Stimulated activated CD8-positive, alpha-beta memory T cell treated with anti-CD3 and anti-CD28 coated beads, Interleukin-15, amount 100 ng/mL, for 4 hours (primary cell): ENCODE data around the gene SIGLEC6.

ENCODE experiments used
- DNase-seq, 2 donors: peaks; one replicate each; pipeline ENCODE4 v3.0.0-alpha.2; 2020; ENCODE audit warnings: low read depth in 2 of 2

Gene SIGLEC6

DNA sequence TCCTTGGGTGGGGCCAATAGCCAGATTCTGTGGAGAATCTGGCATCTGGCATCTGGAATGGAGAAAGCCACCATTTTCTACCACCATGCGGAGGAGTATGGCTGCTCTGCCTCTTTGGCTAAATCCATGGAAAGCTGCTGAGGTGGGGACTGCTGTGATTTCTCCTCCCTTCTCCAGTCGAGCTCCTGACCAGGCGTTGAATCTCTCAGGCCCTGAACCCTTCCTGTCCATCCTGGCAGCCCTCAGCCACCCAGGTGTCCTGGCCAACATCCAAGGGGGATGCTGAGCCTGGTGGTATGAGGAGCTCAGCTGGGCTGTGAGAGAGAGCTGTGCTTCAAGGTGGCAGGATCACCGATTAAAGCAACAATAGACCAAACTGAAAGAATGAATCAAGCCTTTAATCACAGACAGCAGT lies 17.4 kb upstream of the SIGLEC6 start:
- DNase-seq = no peak

DNA sequence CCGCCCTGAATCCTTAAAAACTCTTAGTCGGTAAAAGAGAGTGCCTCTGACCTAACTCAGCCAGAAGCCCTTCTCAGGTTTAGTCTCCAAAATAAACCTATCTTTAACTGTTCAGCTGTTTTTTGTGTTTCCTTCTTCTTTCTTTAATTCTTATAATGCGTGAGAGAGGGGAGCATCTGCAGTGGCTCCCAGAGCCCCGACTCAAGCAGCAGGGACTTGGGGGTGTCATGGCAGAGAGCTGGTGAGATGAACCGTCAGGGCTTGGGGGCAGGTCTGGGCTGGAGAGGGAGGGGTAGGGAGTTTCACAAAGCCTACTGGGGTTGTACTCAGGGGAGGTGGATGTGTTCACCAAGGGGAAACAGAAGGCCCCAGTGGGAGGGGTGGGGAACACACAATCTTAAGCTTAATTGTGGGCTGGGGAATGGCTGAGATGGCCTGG lies 16.8 kb upstream of the SIGLEC6 start:
- no peak for DNase-seq

DNA sequence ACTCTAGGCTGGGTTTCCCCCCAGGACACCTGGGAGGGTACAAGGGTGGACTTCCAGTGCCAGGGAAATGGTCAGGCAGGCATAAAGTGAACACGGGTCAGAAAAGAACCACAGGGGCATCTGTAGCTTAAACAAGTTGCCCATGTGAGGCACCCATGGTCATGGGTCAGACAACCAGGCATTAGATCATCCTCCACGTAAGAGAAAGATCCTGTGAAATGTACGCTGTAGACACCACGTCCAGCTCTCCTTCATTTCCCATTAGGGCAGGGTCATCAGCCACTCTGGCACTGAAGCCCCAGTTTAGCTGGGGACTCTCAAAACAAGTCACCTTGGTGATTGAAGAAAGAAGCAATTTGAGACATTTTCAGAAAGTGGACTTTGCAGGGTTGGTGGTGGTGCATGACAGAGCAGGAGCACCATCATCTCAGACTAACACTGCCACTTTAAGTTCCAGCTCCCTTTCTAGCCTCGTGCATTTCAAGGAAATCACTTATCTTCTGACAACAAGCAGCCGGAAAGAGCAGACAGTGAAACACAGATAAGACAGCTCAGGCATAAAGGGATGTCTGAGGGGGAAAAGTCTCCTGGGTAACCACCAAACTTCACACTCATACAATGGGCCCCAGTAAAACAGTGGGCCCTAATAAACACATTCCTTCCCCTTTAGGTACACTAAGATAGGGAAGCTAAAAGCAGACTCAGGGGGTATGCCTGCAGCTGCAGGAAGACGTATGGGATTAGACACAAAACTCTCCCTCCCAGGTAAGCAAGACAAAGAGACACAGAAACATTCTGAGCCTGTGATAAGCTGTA lies 16.1 kb upstream of the SIGLEC6 start:
- DNase-seq = no peak

DNA sequence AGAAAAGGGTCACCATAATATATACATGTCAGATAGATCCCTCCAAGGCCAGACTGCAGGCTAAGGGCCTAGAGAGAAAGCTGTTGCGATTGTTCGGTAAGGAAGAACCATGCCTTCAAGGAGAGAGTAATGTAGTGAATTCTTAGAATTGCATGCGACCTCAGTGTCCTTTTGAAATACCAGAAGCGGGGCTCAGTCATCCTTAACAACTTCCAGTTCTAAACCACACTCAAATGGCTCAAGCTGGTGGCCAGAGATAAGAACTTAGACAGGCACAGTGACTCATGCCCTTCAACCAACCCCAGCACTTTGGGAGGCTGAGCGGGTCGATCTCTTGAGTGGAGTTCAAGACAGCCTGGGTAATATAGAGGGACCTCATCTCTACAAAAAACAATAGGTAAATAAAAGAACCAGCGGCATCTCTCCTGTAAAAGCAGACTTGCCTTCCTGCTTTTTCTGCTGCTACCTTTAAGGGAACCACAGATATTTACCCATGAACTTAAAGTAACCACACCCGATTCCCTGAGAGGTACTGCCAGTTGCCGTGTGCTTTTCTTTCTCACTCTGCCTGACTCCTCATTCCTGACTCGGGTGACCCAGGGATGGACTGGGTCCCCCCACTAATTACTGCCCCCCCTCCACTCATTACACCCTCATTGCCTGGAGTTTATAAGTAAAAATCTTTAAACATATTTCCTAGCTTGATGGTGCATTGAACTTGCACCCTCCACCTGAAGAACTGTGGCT lies 15.4 kb upstream of the SIGLEC6 start:
- no peak for DNase-seq

DNA sequence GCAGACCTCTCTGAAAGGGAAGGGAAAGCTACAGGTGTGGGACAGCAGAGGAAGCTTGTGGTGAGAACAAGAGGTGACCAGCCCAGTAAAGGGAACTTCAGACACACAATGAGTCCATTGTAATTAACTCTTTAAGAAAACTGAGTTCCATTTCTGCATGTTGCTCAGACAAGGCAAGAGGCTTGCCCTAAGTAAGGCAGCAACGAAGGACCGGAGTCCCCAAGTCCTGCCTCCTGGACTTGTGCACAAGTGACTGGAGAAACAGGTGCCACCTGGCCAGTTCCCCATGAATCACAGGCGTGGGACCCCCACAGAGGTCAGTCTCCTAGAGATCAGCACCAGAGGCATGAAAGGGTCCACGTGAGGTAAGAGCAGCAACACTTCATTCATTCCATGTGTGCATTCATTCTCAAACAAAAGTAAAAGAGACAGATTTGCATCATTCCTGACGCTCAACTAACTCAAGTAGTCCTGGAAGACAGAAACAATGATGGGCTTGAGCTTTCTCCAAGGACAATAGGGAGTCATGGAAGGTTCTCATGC lies 14.7 kb upstream of the SIGLEC6 start:
- no peak for DNase-seq

DNA sequence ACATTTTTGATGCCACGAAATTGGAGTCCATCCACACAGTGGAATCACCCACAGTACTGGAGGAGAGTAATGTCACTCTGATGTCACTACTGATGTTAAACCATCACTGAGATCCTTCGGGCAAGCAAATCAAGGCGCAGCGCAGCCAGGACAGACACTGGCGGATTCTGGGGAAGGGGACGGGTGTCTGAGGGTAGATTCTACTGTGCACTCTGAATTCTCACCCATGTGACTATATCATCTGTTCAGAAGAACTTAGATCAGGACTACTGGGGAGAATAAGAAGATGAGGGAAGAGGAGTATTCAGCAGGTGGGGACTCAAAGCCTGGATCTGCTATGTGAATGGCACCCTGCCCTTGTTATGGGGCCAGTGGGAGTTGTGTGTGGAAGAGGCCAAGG lies 12.6 kb upstream of the SIGLEC6 start:
- DNase-seq = no peak

DNA sequence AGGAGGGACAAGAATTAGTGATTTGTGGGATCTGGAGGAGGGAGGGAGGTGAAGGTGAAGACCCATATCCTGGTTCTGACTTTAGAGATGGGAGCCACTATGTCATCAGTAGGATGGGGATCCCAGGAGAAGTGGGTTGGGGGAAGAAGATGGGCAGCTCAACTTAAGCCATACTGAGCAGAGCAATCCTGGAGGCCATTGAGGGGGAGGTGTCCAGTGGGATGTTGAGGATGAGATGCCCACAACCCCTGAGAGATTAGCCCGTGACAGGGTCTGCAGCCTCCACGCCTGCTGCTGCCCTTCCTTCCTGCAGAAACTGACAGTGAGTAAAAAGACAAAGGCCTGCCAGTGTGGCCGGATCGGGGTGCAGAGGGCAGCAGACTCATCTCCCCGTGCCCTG lies 11.2 kb upstream of the SIGLEC6 start:
- DNase-seq = no peak

DNA sequence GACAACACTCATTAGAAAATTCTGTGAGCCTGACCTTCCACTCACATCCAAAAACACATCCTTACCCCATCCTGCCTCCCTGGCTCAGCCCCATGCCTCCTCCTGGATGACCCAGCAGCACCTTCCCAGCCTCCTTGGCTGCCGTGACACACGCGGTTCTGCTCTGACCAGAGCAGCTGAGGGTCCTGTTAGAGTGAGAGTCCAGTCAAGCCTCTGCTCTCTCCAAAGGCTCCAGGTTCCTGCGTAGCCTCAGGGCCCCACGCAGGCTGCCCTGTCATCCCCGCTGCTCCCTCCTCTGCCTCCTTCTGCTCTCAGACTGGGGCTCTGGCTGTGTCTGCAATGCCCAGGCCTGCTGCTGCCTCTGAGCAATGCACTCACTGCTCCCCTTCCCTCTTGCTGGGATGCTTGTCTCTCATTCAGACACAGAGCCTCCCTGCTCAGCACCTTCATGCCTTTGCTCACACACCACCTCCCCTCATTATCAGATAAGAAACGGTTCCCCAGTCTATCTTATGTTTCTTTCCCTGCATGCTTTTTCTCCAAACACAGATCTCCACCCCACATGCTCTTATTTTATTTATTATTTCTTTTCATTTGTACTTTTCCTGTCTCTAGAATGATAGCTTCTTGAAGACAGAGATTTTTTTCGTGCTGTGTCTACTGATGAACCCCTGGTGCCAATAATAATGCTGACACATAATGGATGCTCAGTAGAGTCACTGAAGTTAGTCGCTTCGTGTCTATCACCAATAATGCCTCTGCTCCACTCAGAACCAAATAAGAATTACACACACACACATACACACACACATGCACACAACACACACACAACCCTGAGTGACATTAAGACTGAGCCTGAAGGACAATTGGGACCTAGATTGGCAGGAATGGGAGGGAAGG lies 10.2 kb upstream of the SIGLEC6 start:
- no peak for DNase-seq

DNA sequence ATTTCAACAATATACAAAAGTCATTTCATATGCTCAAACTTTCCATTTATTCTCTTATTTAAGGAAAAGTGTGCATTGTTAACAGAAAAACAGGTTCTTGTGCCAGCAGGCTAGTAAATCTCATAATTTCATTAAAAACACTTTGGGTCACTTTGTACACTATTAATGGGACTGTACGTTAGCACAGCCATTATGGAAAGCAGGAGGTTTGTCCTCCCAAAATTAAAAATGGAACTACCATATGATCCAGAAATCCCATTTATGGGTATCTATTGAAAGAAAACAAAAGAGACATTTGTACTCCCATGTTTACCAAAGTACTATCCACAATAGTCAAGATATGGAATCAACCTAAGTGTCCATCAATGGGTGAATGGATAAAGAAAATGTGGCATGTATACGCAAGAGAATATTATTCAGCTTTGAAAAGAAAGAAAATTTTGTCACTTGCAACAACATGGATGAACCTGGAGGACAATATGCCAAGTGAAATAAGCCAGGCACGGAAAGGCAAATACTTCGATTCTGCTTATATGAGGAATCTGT lies 8.4 kb upstream of the SIGLEC6 start:
- DNase-seq = no peak

DNA sequence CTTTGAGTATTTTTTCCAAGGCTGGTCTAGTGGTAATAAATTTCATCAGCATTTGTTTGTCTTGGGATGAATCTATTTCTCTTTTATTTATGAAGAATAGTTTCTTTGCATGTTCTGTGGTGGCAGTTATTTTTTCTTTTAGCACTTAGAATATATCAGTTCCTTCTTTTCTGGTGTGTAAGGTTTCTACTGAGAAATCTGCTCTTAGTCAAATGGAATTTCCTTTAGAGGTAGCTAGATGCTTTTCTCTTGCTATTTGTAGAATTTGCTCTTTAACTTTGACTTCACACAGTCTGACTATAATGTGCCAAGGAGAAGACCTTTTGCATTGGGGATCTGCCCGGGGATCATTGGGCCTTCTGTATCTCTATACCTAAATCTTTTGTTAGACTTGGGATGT lies 4.1 kb upstream of the SIGLEC6 start:
- DNase-seq = no peak

DNA sequence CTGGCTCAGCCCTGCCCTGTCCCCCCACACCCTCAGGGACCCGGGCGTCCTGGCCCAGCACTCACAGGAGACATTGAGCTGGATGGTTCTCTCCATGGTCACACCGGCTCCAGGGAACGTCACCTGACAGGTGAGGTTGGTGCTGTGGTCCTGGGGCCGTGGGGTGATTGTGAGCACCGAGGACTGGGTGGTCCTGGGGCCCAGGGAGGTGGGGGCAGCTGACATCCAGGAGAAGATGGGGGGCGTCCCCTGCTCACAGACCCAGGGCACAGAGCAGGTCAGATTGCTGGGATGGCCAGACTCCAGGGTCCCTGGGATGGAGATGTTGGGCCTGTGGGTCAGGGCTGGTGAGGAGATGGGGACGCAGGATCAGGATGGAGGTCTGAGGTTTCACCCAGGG lies 854 bp downstream of the SIGLEC6 start:
- DNase-seq = no peak

DNA sequence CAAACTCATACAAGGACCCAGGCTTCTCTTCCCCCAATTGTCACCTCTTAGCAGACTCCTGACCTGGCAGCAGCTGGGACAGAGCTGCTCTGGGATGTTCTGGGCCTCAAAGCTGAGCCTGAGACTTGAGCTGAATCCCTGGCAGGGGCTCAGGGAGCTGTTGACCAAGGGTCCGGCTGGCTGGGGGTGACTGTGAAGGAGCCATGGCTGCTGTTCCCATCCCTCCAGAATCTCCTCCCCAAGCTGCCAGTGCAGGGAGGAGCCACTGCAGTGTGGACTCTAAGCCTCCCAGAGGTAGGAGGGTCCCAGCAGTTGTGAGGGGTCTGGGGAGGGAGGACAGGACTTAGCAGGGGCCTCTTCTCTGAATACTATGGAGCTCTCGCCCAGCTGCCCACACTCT lies 2.2 kb downstream of the SIGLEC6 start:
- DNase-seq = no peak

DNA sequence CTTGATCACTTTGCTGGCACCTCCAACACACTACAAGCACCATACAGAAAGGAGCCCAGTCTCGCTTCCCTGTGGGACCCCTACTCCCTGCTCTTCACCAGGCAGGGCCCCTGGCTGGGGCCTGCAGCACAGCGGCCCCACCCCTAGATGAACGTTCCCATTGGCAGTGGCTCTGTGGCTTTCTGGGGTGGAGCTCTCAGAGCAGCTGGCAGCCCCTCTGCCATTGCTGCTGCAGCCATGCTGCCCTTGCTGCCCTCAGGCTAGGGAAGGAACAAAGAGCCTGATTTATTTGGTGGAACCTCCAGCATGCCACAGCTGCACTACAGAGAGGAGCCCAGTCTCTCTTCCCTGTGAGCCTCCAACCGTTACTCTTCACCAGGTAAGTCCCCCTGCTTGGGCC lies 5.8 kb downstream of the SIGLEC6 start:
- no peak for DNase-seq

DNA sequence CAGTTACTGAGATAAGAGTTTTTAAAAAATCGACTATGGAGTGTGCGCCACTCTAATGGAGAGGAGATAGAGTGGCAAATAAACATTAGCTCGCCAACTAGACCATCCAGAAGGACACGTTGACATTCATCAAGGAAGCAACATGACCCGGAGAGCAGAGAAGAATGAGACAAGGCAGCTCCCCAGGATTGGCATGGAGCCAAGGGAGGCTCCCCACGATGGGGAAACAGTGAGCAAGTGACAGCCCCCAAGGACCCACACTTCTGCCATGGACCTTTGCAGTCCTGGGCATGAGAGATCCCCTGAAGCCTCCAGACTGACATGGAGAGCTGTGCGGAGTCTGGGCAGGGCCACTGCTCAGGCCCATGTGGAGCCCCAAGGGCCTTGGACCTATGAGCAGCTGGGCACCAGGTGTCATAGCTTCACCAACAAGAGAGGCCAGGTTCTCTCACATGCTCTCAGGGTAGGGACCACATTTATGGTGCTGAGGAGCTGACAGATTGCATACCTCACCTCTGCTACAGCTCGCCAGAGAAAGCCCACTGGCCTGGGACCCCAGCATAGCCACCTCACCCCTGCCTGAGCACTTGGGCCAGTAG lies 6.7 kb downstream of the SIGLEC6 start:
- DNase-seq = no peak

DNA sequence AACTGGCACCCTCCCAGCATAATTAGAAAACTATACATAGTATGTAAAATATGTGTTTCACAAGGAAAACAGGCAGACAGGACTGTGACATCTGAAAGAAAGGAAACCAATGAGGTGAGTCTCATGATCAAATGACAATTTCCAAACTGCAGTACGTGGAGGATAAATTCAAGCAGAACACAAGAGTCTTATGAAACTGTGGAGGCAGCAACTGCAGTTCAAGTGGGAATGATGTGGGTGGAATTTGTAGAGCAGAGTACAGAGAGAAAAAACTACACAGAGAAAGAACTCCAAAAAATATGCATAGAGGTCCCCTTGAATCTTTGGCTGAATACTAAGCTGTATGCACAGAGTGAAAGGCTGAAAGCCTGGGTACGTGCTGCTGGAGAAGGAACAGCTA lies 9.7 kb downstream of the SIGLEC6 start:
- no peak for DNase-seq

DNA sequence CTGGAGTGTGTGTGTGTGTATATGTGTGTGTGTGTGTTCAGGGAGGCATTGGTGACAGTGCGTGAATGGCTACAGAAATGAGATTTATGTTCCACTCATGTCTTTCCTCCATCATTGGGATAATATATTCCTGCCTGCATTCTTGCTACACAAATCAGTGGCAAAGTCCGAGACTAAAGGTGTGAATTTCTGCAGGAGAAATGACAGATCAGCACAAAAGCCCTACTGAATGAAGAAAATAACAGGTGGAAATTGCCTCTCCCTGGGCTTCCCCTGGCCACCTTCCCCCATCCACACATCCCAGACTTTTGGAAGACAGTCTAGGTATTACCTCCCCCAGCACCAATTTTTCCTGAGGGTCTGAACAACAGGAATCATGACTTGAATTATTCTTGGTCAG lies 10.1 kb downstream of the SIGLEC6 start:
- no peak for DNase-seq

DNA sequence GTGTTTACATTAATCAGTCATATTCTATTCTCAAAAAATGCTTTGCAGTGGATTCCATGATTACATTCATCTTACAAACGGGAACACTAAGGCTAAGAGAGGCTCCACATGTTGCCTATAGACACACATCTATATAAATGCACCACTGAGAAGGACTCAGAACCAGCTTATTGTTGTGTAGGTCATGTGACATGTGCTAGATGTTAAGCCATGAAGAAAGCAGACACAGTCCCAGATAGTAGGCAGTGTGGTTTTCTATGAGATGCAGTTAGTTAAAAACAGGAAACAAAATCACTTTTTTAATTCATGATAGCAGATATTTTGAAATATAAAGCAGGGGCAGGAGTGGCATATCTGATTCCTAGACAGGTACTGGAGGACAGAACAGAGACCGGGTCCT lies 10.7 kb downstream of the SIGLEC6 start:
- no peak for DNase-seq

DNA sequence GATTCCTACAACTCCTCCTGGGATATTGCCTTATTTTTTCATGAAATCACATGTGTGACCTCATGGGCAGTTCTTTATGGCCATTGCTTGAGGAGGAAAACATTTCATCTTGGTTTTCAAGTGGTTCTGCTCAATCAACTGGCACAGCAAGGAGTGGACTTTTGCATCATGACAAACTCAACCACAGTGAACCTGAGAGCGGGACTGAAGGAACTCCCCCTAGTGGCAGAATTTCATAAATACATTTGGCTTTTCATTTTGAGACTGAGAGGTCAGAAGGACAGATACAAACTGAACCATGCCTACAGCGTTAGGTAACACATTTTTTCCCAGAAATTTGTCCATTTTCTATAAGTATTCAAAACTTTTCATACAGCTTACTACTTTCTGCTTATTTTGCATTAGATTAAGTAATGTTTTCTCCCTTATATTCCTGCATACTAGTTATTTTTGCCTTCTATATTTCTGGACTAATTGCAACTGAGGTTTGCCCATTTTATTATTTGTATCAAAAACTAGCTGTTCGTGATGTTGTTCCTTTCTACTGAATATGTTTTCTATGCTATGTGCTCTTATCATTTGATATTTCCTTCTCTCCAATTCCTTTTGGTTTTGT lies 16.5 kb downstream of the SIGLEC6 start:
- DNase-seq = no peak

DNA sequence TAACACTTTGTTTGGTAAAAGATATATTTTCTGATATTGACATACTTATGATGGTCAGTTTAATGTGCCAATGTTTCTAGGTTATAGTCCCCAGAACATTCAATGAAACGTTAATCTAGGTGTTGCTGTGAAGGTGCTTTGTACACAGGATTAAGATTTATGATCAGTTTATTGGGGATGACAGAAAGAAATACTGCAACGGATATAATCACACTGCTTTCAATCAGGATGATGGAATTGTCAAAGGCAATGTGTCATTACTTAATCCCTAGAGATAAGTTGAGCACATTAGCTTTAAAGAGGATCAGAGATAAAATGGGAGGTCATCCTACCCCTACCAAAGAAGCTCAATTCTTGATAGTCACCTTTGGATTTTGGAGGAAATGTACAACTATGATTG lies 17.5 kb downstream of the SIGLEC6 start:
- no peak for DNase-seq

DNA sequence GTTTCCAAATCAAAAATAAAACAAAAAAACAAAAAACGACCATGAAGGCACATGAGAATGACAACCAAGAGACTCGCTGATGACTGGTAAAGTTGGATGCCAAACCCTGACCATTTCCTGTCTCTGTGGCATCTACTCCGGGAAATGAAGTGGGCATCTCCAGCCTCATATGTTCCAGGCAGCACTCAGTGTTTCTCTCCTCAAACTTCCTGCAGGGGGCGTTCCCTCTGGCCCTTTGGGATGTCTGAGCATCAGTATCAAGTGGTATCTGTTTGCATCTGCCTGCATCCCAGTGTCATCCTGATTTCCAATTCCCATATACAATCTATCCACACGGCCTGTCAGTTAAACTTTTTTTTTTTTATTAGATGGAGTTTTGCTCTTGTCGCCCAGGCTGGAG lies 20.1 kb downstream of the SIGLEC6 start:
- DNase-seq = no peak
